Fibroblast of villous mesenchyme (primary cell): ENCODE results near the gene MAP2K2. TPM values are rescaled to one million over a fixed set of nuclear protein-coding genes. Genes with fewer than 3 reads are reported as not detected.
A peak's percentile ranks its signal among the peaks of the same experiment; 100 is the strongest.

Source experiments
- DNase-seq: peaks from one replicate; pipeline ENCODE4 v3.0.0-alpha.2; 2010; ENCODE audit warnings: low read depth
- H3K4me3 ChIP-seq: 2 replicates; pipeline ENCODE4 v1.5.1; 2011; ENCODE audit warnings: low read depth, mild to moderate bottlenecking, low read length
- total RNA-seq: library from RNA; depleted of rRNA; stranded (reverse); fragments of >200 nt; gene quantifications from 2 replicates; pipeline ENCODE4 v1.2.3, GENCODE V29; 2012
- TF ChIP-seq, protein P1 (sequence below): IDR thresholded peaks from 2 replicates; pipeline ENCODE4 v1.5.1; 2012; ENCODE audit warnings: low read depth, mild to moderate bottlenecking, low read length; ENCODE audit not compliant: insufficient read depth

Gene MAP2K2
- total RNA-seq, 1 donor, result 137 TPM

DNA sequence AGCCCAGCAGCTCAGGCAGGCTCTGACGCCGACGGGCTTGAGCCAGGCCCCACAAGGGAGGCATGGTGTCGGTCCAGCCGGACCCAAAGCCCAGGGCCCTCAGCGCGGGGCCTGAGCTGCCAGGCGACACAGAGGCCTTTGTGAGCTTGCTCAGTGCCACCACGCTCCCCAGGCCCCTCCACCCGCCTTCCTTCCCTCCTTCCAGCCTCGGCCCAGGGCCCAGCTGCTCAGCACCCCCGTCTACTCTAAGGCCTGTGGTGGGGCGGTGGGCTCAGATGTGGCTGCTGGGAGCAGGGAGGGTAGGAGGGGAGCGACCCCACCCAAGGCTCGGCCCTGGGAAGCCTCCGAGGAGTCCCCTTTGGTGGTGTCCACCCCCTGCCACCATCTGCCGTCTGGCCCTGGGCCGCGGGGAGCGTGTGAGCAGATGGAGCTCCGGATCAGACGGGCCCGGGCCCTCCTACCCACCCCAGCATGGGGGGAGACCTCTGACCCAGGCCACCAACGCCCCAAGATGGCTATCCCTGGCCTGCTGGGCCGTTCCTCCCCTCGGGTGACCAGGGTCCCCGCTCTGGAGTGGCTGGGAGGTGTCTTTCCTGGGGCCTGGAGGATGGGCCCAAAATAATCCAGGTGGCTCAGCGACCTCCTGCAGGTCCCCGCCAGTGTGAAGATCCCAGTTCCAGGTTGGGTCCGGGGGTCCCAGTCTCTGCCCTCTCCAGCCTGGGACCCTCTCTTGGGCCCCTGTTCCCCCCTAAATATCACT lies 65.0 kb downstream of the MAP2K2 start:
- DNase-seq, result no peak
- TF ChIP-seq, protein P1, sequence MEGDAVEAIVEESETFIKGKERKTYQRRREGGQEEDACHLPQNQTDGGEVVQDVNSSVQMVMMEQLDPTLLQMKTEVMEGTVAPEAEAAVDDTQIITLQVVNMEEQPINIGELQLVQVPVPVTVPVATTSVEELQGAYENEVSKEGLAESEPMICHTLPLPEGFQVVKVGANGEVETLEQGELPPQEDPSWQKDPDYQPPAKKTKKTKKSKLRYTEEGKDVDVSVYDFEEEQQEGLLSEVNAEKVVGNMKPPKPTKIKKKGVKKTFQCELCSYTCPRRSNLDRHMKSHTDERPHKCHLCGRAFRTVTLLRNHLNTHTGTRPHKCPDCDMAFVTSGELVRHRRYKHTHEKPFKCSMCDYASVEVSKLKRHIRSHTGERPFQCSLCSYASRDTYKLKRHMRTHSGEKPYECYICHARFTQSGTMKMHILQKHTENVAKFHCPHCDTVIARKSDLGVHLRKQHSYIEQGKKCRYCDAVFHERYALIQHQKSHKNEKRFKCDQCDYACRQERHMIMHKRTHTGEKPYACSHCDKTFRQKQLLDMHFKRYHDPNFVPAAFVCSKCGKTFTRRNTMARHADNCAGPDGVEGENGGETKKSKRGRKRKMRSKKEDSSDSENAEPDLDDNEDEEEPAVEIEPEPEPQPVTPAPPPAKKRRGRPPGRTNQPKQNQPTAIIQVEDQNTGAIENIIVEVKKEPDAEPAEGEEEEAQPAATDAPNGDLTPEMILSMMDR, result no peak

DNA sequence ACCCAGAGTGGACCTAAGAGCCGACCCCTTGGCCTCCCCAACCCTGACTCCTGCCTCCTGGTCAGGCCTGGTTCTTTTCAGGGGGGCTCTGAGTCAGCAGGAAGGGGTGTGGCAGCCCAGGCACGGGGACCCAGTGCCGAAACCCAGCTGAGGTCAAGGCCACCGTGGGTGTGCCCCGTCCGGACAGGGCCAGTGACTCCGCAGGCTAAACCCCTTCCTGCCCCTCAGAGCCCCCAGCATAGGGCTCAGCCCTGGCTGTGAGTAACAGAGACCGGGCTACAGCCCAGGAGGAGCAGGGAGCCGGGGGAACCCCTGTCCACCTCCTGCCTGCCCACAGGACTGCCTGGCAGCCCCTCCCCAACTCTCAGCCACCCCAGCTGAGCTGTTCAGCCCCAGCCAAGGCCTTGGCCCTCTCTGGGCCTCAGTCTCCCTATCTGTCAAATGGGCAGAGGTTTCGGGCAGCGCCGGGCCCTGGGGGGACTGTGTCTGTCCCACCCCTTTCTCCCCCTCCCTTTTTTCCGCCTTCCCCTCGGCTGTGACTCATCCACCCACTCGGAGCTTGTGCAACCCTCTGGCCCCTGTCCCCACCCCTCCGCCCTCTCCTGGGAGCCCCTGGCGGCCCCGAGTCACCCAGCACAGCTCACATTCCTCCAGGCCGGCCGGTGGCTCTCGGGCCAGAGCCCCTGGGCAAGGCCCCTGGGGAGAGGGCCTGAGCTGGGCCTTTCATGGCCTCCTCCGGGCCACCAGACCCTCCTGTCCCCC lies 65.8 kb downstream of the MAP2K2 start:
- peak overlapping the region; percentile 54 for H3K4me3 ChIP-seq
- TF ChIP-seq, protein P1, result peak; percentile 3
- peak; percentile 93 for DNase-seq

More for the DNA sequence above, 65.0 kb downstream of the MAP2K2 start:
- peak overlapping the region; percentile 54 for H3K4me3 ChIP-seq

DNA sequence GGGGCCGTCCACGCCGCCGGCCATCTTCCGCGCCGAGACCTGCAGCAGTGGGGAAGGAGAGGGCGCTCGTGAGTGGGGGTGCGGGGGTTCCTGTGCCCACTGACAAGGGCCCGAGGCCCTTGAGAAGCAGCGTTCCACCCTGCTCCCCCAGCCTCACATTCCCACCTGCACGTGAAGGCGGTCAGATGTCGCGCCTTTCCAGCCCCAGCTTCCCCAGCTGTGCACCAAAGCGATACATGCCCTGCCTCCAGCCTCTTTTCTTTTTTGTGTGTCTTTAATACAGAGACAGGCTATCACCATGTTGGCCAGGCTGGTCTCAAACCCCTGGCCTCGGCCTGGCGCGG lies 68.7 kb downstream of the MAP2K2 start:
- TF ChIP-seq, protein P1, result no peak
- no peak for DNase-seq
- no peak overlapping the region for H3K4me3 ChIP-seq

DNA sequence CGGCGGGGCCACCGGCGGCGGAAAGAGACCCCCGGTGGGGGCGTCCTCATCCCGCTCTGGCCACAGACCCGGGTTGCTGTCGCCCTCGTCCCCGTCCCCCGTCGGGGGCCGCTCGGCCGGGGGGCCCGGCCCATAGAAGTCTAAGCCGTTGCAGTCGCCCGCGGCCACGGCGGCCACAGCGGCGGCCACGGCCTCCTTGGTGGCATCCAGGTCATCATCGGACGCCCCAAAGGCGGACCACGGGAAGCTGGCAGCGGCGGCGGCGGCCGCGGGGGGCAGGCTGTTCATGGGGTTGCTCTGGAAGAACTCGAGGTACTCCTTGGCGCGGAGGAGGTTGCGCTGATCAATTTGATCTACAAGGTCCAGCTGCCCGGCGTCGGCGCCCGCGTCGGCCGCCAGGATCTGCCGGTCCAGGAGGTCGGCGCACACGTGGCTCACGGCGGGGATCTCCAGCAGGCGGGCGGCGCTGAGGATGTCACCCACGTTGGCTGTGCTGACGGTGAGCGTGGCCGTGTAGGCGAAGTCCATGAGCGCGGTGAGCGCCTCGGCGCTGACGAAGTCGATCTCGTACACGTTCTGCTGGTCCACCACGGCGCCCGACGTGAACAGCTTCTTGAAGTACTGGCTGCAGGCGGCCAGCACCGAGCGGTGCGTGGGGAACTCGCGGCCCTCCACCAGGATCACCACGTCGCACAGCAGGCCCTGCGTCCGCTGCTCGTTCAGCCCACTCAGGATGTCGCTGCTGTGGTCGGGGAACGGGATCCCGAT lies 69.3 kb downstream of the MAP2K2 start:
- DNase-seq, result no peak
- TF ChIP-seq, protein P1, result no peak

DNA sequence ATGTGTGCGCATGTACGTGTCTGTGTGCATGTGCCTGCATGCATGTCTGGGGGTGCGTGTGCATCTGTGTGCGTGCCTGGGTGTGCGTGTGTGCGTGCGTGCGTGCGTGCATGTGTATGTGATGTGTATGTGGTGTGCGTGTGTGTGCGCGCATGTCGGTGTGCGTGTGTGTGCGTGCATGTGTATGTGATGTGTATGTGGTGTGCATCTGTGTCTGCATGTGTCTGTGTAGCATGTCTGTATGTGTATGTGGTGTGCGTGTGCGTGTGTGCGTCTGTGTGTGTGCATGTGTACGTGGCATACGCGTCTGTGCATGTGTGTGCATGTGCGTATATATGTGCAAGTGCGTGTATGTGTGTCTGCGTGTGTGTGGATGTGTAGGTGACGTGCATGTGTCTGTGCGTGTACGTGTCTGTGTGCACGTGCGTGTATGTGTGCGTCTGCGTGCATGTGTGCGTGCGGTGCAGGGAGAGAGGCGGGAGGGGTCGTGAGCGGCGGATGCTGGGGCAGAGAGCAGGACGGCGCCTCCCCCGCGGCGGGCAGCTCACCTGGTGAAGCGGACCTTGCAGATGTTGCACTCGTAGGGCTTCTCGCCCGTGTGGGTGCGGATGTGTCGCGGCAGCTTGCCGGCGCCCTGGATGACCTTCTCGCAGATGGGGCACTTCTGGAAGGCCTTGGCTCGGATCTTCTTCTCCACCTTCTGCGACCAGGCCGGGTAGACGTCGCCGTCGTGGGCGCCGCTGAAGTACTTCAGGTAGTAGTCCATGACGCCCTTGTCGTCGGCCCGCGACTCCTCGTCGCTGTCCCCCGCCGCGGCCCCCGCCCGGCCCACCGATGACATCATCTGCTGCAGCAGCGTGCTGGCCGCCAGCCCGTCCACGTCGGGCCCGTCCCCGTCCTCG lies 70.2 kb downstream of the MAP2K2 start:
- H3K4me3 ChIP-seq, result no peak overlapping the region

More for the DNA sequence above, 69.3 kb downstream of the MAP2K2 start:
- H3K4me3 ChIP-seq, result no peak overlapping the region

More for the DNA sequence above, 70.2 kb downstream of the MAP2K2 start:
- no peak for DNase-seq
- TF ChIP-seq, protein P1, result no peak
